GM21360 (cell line): ENCODE measurements around the gene UXT.
A peak's percentile ranks its signal among the peaks of the same experiment; 100 is the strongest.

Experiments
- ATAC-seq: cut with Tn5 transposase; IDR thresholded peaks from one replicate; pipeline ENCODE4 v1.9.1; 2021; ENCODE audit warnings: mild to moderate bottlenecking, moderate library complexity; ENCODE audit not compliant: unreplicated experiment

Gene UXT

DNA sequence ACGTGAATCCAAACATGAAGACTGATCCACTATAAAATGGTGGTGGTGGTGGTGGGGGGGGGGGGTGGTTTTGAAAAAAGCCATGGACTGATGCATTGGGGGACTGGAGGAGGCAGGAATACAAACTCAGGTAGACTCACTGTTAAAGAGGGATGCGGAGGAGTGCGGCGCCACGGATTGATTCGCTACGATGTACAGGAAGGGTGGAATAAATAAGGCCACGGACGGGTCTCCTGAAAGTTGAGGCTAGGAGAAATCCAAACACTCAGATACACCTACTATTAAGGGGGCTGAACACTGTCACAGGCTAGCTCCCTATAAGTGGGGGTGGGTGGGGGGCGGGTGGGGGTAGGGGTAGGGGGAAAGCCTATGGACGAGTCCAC lies 9.2 kb downstream of the UXT start:
- ATAC-seq, result no peak

DNA sequence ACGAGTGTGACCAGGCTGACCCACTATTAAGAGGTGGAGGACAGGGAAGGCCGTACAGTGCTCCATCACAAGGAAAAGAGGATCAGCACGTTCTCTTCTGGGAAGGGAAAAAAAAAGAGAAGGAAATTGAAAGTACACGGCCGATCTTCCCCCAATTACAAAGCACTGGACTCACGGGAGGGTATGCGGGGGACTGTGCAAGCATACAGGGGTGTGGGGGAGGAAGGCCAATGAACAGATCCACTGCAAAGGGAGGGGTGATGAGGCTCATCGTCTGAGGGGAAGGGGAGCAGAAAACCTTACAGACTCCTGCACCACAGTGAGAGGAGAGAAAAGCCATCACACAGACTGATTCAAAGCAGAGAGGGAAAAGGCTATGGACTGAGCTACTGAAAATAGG lies 9.7 kb downstream of the UXT start:
- no peak for ATAC-seq

DNA sequence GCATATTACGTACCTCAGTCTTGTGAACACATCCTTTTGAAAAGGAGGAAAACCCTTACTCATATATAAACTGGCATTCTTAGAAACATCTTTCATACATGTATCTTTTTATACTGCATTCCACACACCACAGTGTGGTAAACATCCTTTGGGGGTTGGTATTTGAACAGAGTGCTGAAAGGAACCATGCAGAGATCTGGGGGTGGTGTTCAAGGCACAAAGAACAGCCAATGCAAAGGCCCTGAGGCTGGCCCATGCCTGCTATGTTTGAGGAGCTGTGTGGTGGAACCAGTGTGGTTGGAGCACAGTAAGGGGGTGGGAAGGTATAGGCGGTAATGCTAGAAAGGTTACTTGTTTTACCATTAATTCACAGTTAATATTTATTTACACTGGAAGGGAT lies 10.6 kb downstream of the UXT start:
- ATAC-seq, result no peak

DNA sequence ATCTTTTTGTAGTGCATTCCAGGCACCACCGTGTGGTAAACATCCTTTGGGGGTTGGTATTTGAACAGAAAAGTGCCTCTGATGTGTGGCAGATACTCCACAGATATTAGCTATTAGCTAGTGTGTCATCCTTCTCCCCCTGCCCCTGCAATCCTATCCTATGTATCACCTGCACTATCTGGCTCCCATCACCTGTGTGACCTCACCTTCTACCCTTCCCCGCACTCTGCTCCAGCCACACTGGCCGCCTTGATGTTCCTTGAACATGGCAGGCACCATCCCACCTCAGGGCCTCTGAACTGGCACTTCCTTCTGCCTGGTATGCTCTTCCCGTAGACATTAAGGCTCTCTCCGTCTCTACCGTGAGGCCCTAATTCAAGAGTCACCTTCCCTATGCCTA lies 12.3 kb downstream of the UXT start:
- ATAC-seq, result no peak

DNA sequence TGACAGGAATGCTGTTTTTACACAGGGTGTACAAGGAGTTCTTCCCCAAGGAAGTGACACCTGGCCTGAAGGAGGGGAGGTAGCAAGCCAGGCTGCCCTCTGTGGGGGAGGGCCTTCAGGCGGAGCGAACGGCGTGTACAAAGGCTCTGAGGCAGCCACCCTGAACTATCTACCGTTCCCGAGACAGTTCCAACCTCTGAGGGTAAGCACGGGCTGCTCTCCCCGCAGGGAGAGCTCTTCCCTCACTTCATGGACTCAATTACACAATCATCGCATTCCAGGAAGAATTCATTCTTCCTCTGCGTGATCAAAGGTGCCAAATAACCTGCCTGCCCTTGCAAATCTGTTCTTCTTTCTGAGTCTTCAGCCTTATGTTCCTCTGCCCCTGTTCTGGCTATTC lies 13.4 kb downstream of the UXT start:
- ATAC-seq, result no peak

DNA sequence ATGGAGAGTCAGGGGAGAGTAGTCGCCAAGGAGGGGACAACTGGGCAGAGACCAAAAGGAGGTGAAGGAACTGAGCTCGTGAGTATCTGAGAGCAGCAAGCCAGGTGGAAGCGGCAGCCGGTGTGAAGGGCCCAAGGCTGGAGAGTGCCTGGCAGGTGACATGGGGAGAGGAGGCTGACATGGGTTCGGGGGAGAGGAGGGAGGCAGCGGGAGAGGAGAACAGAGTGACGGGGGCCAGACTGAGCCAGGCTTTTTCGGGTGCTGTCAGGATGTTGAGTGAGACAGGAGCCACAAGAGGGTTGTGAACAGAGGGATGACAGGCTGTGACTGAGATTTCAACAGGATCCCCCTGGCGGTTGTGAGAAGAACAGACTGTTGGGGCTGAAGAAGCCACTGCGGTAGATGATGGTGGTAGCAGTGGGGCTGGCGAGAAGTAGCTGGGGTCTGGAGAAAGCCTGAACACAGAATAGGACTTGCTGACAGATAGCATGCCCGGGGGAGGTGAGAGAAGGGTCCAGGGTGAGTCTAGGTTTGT lies 14.4 kb downstream of the UXT start:
- ATAC-seq, result no peak

DNA sequence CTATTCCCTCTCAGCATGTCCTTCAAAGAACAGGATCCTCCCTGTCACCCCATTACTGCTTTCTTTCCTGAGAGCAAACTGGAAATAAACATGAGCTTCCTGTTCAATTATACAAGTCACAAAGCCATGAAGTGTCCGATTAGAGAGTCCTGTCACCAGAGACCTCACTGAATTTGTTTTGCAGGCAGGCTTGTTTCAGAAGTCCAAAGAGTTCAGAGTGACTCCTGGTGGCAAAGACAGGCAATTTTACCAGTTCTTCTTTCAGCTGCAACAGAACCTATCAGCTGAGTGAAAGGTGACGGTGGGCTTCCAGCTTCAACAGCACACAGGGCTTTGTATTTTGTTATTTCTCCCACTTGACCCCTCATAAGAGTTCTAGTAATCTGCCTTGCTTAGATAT lies 15.1 kb downstream of the UXT start:
- no peak for ATAC-seq

DNA sequence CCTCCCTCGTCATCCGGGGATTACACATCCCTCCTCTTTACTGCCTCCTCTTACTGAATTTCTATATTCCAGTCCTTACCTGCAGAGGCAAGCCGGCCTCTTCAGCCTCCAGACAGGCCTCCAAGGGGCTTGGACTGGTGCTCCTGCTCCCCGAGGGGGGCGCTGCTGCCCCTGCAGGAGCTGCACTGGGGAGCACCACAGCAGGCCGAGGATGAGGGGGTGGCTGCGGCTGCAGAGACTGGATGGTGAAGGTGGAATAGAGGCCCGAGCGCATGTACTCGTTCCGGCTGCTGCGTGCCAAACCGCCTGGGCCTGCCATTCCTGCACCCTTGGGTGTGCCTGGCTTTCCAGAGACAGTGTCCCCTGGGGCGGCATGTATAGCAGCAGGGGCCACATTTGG lies 20.2 kb downstream of the UXT start:
- no peak for ATAC-seq

DNA sequence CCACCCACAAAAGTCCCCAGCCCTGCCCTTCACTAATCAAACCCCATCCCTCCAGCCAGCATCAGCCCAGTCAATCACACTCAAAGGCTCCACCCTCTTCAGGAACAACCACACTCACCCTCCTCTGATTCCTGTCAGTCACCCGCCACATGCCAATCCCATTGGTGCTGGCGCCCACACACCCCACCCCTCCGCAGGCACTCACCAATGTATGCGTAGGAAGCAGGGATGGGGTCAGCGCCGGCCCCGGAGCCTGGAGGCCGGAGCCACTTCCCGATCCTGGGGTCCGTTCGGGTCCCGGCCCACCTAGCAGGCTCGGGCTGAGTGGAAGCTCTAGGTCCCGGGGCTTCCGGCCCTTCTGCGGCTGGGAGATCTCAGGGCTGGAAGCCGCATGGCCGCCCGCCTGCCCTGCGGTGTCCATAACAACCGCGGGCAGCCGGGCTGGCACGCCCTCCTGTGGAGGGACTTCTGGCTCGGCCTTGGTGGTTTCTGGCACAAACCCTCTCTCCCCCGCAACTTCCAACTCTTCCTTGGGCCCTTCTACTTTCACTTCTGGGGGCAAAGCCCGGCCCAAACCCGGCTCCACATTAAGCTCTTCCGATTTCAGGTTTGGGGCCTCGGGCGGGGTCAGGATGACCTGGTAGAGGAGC lies 21.3 kb downstream of the UXT start:
- no peak for ATAC-seq

DNA sequence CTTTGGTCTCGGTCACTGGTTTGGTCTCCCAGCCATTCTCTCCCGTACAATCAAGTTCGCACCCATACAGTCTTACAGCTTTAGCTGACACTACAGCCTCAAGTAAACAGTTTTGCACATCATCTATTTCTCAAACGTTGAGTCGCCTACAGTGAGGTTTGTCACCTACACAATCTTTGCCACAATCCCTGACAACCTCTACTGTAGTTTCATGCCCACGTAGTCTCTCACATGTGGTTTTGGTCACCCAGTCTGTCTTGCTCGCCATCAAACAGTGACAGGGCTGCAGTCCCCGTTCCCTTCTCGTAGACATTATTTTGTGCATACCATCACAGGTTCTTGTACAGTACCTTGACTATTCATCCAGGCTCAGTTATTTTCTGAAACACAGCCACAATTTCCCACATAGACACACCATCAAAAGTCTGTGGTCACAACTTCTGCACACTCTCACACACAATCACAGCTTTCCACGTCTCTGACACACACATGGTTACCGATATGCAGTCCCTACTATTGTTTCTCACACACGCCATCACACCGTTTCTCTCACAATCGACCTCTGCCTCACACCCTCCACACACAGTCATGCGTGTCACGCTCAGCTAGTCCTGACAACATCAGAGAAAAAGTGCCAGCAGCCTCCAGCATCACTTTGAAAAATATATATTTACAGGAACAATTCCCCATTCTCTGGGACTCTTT lies 24.0 kb downstream of the UXT start:
- ATAC-seq, result no peak

DNA sequence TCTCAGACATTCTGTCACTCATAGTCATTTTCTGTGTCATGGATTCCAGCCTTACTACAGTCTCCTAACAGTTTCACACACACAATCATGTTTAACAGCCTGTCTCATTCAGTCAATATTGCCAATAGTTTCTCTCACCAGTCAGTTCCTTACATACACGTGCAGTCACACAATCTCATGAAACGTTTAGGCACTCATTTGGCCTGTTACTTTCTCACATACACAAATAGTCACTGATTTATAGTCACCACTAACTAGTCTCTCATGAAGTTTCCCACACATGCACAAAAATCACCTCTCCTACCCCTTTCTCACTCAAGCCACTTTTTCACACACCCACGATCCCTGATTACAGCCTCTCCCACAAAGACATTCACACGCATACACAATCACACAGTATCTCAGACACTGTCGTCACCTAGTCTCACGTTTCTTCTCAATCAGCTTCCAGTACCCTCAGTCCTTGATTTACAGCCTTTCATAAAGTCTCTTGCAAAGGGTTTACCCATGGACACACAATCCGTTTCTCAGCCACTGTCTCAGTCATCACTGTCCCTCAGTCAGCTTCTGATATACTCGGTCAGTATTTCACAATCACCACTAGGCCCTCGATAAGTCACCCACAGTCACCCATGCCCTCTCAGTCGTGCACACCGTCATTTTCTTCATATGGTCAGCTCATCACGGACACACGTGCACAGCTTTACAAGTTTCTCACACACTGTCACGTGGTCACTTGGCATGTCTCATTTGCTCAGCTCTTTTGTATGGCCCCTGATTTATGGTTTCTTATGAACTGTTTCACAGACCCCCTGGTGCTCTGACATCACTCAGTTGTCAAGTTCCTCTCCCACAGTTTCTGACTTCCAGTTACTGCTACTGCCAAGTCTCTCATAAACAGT lies 25.0 kb downstream of the UXT start:
- no peak for ATAC-seq

DNA sequence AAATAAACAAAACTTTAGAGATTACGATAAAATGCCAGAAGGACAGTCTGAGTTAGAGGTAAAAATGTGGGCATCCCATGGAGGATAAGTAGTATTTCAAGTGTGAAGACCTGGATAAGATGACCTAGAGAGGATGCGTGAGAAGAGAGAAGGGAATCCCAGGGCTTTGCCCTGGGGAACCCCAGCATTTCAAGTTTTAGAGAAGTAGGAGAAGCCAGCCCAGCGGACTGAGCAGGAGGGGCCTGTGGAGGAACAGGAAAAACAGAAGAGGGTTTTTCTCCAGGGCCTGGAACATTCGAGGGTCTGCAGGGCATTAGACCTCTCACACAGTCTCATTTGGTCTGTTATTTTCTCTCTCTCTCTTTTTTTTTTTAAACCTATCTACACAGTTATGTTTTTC lies 26.3 kb downstream of the UXT start:
- ATAC-seq, result no peak

DNA sequence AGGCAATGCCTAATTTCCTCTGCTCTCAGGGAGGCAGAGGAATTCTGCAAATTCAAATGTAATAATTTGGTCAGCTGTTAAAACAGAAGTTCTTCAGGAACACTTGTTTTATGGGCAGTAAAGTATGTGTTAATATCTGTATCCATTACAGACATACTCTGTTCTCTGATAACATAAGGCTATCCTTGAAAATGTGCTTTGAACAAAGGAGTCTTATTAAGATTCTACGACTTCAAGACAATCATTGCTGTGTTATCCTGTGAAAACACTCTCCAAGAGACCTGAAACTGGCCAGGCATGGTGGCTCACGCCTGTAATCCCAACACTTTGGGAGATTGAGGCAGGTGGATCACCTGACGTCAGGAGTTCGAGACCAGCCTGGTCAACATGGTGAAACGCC lies 27.3 kb downstream of the UXT start:
- no peak for ATAC-seq

DNA sequence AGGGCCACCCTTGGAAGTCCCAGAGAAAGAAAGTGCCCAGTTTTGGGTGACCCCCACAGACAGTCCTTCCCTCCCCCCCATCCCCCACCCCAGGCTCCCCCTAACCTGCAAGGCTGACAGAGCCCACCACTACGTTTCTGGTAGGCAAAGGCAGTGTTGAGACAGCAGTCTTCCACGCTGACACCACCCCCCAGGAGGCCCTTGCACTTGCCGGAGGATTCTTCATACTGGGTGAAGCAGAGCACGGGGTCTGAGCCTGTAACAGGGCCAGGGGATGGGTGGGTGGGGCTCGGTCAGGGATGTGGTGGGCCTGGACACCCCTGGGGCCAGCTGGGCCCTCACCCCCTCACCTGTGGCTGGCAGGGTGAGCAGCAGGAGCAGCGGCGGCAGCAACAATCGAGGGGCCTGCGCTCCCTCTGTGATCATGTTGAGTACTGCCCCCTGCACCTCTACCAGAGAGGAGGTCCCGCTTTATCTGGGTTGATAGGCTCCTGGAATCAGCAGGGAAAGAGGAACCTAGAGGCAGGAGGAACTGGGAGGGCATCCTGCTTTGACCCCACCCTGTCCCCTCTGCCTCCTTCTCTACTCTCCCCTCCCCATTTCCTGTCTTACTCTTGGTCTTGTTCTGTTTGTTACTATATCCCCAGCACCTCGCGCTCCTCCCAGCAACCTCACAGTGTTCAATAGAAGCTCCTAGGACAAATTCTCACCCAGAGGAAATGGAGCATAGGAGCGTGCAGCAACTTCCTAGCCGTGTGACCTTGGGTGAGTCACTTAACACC lies 29.4 kb downstream of the UXT start, which contains the start of gene CFP:
TSS of gene CFP (minus strand) at position 512 of the 782 bp plus-strand sequence. CDS start at position 426, 86 bp downstream.
- ATAC-seq, result no peak

DNA sequence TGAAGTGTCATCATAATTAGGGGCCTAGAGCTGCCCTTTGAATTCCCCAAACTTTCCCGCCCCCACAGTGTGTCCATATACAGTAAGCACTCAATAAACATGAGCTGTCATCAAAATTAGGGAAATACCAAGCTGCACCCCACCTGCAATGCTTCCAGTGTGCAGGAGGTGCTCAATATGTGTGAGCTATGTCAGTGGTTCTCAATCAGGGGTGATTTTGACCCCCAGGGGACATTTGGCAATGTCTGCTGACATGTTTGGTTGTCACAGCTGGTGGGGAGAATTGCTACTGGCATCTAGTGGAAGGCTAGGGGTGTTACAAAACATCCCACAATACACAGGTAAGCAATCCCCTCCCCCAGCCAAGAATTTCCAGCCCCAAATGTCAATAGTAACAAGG lies 30.0 kb downstream of the UXT start:
- no peak for ATAC-seq

DNA sequence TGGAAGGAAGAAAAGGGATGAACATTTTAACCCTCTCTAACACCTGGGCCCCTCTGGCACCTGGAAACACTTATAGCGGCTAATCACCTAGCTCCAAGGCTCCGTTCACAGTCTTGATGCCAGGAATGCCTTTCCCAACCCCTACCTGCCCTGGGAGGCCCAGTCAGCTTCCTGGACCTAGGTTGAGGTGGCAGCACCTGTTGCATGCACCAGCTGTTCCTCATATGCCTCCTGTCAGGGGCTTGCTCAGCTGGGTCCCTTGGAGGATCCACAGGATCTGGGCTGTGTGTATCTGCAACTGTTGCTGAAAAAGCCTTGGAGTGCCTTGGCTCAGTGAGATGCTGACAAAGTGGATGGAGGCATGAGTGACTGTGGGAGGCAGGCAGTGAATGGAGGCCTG lies 33.6 kb downstream of the UXT start:
- no peak for ATAC-seq

DNA sequence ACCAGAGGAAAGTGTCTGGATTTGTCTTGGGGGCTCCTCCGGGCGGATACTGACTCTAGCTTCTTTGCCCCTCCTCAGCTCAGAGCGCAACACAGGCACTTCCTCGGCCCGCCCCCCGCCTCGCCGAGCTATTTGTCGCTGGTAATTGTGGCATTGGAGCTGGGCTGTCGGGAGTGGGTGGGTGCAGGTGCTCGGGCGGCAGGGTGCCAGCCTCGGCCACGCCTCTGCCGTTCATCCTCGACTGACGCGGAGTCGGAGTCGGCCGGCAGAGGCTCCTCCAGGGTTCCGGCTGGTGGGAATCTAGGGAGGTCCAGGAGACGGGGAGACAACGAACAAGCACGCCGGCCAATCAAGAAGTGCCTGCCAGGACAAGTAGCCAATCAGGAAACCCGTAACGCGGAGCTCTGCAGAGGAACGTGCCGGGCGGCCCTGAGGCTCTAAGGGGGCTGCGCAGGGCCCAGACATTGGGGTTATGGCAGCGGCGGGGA lies 35.4 kb downstream of the UXT start:
- ATAC-seq, result no peak

DNA sequence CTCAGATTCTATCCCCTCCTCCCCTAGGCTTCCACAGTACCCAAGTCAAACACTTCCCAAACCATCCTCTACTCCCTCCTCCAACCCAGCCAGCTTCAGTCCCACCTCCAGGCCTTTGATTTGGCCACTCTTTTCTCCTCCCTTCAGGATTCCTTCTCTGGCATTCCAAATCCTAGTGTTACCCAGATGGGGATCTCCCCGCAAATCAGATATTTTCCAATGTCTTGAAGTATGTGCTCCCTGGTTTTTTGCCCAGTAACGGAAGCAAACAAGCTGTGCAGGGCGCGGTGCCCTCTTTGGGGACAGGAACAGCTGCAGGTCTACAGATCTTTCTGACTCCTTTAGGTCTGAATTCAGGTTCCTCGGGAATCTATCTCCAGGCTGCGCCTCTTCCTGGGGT lies 37.1 kb downstream of the UXT start:
- ATAC-seq, result no peak

DNA sequence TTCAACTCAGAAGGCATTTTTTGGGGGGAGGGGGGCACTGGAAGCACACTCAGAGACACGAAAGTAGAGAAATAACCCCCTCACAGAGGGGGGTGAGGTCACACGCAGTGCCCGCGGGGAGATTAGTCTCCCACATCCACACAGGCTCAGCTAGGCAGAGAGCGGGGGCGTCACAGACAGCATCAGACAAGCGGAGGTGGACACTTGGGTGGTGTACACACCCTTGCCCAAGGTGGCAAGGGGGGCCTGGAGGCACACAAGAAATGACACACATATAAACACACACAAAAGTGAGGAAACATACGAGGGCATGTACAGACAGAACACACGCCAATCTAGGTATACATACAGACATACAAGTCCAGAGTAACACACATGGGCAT lies 38.7 kb downstream of the UXT start:
- ATAC-seq, result no peak

DNA sequence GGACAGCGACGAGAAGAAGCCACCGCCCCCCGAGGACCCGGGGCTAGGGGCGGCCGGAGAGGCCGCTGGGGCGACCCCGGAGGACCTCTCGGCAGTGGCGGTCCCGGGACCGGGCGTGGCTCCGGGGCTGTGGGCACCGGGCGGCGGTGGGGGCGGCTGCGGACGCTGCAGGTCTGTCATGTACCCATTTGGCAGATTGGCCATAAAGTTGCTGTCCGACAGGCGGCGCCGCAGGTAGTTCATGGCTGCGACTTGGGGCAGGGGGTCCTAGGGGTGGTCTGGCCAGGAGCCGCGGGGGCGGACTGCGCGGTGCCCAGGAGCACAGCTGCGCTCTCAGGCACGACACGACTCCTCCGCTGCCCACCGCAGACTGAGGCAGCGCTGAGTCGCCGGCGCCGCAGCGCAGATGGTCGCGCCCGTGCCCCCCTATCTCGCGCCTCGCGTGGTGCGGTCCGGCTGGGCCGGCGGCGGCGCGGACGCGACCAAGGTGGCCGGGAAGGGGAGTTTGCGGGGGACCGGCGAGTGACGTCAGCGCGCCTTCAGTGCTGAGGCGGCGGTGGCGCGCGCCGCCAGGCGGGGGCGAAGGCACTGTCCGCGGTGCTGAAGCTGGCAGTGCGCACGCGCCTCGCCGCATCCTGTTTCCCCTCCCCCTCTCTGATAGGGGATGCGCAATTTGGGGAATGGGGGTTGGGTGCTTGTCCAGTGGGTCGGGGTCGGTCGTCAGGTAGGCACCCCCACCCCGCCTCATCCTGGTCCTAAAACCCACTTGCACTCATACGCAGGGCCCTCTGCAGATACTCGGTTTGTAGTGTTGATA lies 39.3 kb downstream of the UXT start, which contains the start of gene SYN1:
TSS of gene SYN1 (minus strand) at position 372 of the 817 bp plus-strand sequence. CDS start at position 243, 129 bp downstream.
- peak; percentile 73 for ATAC-seq
